SIG-M5 (cell line): ENCODE results near the gene OVOL1.
"Not testable (repeated sequence)": the region's sequence is repeated elsewhere in the genome, so short reads cannot be mapped to it uniquely, and the experiment has no call there.

Source experiments
- DNase-seq: peaks from one replicate; lab custom pipeline; 2025; lab: John Stamatoyannopoulos, UW

Gene OVOL1

DNA sequence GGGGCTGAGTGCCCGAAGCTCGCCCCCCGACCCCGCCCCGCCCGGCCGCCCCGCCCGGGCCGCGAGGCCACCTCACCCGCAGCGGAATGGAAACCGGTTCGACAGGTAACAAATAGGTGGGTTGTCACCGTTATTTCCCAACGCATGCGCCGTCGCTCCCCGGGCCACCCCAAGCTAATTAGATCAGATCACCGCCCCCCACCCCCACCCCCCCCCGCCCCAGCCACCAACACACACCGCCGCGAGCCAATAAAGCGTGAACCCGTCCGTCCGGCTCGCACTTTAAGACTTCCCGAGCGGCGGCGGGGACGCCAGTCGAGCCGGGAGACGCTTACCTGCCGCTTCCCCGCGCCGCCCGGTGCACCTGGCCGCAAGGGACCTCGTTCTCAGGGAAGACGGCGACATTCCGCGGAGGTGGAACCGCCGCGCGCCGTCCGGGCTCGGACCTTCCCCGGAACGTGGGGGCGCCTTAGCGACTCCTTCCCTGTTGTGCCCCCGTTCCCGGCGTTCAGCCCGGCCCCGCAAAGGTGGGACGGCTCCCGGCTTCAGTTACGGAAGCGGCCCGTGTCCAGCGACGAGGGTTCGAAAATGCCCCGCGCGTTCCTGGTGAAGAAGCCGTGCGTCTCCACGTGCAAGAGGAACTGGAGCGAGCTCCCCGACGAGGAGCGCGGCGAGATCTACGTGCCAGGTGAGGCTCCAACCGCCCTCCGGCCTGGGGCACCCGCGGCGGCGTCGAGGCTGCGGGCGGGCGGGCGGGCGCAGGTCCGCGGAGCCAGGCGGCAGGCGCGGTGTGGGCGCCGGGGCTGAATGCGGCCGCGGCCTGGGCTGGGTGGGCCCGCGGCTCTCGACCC is at the start of gene OVOL1:
TSS of gene OVOL1 (plus strand) at position 278 of the 851 bp plus-strand sequence. CDS start at position 589, 311 bp downstream.
- DNase-seq = no peak

DNA sequence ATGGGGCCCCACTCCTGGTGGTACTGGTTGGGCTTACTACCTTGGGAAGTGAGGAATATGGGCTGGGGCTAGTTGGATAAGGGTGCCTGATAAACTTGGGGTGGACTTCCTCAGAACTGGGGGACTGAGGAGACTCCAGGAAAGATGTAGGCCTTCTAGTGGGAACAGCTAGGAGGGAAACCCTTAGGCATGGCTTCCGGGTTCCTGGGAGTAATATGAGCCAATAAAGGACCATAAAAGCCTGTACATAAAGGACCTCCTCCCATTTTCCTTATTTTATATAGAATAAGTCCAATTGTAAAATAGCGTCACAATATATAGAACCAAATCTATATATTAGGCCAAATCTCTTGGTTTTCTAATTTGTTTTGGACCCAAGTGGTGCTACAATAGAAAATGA is 47.8 kb upstream of the OVOL1 start:
- no peak for DNase-seq

DNA sequence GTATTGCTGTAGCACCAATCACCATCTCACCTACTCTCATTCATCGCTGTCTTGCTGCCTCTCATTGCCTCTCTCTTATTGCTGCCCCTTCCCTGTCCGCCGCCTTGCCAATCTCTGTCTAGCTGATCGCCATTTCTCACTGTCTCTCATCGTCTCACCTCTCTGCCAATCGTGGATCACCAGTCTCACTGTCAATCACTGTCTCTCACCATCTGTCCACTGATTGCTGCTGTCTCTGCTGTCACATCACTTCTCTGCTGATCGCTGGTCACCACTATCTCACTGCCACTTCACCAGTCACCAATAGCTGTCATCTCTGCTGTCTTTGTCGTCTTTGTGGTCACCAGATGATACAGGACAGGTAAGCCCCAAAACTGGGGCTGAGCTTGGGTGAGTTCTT is 45.7 kb upstream of the OVOL1 start:
- DNase-seq = no peak

DNA sequence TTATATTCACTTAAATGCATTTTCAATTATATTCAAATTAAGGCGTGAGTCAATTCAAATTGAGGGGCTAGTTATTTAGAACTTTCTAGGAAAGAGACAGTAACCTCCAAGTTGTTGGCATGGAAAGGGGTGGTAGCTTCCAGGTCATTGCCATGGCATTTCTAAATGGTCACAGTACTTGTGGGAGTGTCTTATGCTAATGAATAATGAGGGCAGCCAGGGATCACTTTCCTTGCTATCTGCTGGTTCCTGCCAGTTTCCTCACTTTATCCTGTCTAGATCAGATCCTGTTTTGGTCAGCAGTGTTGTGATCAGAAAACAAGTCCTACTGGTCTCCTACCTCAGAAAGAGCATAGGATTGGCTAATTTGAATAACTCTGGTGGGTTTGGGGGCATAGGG is 44.5 kb upstream of the OVOL1 start:
- DNase-seq = no peak

DNA sequence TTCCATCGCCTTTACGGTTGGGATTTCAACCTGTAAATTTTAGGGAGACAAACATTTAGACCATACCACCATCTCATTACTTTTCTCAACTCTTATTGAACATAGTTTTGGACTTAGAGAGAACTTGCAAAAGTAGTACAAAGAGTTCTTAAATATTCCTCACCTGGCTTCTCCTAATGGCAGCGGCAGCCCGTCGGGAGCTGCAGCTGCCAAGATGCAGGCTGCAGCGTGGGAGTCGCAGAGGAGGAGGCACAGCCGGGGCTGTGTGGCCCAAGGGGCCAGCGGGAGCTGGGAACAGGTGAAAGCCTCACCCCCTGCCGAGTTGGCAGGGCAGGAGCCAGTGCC is 43.2 kb upstream of the OVOL1 start:
- DNase-seq = no peak

DNA sequence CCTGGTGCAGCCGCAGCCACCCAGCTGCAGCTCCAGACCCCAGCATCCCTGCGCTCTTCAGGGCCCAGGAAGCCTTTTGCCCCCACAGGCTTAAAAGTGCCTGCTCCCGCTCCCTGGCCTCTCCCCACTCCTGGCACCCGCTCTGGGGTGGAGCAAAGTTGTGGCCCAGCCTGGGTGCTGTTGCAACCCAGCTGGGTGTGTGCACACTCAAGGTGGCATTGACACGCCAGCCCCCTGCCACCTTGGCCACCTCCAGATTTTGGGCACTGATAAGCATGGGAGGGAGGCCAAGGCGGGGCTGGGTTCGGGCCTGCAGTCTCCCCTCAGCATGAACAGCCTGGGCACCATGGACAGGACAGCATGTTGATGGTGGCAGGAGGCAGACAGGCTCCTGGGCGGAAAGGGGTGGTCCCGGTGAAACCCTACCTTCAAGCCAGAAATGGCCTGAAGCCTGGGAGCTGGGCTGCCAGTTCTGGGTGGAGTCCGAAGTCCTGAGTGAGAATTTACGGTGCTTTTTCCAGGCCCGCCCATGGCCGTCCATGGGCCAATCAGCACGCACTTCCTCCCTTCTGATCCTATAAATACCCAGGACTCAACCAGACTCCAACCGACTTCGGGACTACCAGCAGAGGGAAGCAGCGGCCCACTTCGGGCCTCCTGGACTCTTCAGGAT is 42.7 kb upstream of the OVOL1 start:
- no peak for DNase-seq

DNA sequence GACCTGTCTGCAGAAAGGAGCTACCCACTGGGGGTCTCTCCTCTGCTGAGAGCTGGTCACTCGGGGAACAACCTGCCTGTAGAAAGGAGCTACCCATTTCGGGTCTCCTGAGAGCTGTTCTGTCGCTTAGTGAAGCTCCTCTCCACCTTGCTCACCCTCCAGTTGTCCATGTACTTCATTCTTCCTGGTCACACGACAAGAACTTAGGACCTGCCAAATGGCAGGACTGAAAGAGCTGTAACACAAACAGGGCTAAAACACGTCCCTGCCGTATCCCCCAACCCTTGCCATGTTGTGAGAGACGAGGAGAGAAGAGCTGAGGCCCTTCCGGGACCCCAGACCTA is 42.2 kb upstream of the OVOL1 start:
- DNase-seq = no peak

DNA sequence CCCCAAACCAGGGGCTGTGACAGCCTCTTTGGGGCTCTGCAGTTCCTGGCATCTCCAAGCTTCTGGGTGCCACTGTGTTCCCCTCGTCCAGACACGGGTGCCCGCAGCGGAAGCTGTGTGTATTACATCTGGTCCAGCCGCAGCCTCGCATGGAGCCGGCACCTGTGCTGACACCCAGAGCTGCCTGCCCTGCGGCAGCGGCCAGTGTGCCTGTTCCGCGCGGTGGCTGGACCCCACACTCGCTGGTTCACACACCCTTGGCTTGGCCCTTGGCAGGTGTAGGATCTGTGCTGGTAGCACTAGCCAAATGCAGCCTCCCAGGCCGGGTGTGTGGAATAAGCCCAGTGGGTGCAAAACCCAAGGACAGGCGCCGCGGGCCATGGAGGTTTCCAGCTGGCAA is 41.8 kb upstream of the OVOL1 start:
- DNase-seq = no peak

DNA sequence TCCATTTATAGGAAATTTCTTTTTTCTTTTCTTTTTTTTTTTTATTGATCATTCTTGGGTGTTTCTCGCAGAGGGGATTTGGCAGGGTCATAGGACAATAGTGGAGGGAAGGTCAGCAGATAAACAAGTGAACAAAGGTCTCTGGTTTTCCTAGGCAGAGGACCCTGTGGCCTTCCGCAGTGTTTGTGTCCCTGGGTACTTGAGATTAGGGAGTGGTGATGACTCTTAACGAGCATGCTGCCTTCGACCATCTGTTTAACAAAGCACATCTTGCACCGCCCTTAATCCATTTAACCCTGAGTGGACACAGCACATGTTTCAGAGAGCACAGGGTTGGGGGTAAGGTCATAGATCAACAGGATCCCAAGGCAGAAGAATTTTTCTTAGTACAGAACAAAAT is 24.7 kb upstream of the OVOL1 start:
- DNase-seq = not testable (repeated sequence)

DNA sequence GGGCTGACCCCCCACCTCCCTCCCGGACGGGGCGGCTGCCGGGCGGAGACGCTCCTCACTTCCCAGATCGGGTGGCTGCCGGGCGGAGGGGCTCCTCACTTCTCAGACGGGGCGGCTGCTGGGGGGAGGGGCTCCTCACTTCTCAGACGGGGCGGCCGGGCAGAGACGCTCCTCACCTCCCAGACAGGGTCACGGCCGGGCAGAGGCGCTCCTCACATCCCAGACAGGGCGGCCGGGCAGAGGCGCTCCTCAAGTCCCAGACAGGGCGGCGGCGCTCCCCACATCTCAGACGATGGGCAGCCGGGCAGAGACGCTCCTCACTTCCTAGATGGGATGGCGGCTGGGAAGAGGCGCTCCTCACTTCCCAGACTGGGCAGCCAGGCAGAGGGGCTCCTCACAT is 24.0 kb upstream of the OVOL1 start:
- not testable (repeated sequence) for DNase-seq

DNA sequence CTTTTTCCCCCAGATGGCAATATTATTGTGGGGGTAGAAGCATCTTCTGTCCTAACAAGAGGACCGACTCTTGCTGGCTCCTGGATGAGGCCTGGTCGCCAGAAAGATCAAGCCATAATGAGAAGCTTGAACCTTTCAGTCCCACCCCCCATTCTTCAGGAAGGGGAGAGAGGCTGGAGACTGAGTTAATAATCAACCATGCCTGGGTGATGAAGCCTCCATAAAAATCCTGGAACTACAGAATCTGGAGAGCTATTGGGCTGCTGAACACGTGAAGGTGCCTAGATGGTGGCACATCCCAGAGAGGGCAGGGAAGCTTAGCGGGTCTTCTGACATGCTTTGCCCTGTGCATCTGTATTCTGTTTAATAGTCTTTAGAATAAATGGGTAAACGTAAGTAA is 22.4 kb upstream of the OVOL1 start:
- DNase-seq = no peak

DNA sequence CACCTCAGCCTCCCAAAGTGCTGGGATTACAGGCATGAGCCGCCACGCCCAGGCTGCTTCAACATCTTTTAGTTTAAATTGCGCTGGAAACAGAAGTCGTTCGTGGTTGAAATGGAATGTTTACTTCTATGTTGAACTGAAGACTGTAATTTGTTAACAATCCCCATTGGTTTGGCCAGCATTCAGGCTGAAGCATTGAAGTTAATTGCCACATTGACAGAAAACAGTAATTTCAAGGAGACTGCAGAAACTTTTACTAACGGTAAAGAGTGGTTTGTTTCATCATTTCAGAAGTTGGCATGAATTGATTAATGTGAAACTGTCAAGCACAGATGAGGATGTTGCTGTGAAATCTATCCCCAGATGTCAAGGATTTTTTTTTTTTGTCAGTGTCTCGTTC is 20.3 kb upstream of the OVOL1 start:
- peak; percentile 41 for DNase-seq

DNA sequence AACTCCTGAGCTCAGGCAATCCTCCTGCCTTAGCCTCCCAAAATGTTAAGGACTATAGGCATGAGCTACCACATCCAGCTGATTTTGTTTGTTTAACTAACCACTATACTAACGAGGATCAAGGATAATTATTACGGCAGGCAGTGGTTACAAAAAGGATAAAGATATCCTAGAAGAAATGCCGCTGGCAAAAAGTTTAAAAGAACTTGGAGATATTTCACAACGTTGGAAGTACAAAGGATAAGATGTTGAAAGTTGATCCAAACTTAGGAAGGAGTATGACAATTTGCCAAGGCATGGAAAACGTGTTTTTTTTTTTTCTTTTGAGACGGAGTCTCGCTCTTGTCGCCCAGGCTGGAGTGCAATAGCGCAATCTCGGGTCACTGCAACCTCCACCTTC is 19.5 kb upstream of the OVOL1 start:
- DNase-seq = no peak

DNA sequence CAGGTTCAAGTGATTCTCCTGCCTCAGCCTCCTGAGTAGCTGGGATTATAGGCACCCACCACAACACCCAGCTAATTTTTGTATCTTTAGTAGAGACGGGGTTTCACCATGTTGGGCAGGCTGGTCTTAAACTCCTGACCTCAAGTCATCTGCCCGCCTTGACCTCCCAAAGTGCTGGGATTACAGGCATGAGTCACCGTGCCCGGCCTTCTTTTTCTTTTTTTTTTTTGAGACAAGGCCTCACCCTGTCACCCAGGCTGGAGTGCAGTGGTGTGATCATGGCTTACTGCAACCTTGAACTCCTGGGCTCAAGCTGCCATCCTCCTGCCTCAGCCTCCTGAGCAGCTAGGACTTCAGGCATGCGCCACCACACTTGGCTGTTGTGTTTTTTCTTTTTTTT is 19.1 kb upstream of the OVOL1 start:
- not testable (repeated sequence) for DNase-seq

DNA sequence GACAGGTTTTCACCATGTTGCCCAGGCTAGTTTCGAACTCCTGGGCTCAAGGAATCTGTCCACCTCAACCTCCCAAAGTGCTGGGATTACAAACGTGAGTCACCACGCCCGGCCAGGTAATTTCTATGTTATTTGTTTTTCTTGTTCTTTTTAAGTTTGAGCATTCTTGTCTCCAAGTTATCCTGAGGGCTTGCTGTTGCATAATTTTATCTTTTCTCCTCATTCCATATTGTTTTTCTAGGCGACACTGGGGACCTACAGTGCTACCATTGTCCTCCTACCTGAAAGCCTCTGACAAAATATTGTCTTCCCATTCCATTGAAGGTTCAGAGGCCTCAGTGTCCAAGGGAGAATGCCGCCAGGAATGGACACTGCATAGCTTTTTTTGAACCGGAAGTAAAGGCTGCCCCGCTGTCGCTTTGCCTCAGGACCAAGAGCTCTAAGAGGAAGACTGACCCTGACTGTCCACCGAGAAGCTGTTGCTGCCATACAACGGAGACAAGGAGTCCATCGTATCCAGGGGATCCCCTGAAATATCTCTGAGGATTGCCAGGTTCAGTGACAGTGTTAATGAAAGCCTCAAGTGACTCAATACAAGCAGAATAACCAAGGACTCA is 15.8 kb upstream of the OVOL1 start:
- DNase-seq = no peak

DNA sequence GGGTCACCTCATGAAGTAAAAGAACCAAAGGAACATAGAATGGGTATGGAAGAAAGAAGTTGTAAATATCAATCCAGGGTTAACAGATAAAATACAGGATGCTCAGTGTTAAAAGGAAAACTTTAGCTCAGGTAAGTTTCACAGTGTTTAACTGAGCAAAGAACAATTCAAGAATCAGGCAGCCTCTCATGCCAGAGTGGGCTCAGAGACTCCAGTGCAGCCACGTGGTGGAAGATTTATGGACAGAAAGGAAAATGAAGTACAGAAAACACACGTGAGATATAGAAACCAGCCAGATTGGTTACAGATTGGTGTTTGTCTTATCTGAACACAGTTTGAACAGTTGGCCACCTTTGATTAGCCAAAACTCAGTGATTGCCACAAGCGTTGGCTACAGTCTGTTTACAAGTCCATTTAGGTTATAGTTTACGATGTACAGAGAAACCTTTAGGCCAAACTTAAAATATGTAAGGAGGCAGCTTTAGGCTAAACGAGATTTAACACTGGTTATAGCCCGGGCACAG is 15.2 kb upstream of the OVOL1 start:
- DNase-seq = no peak

DNA sequence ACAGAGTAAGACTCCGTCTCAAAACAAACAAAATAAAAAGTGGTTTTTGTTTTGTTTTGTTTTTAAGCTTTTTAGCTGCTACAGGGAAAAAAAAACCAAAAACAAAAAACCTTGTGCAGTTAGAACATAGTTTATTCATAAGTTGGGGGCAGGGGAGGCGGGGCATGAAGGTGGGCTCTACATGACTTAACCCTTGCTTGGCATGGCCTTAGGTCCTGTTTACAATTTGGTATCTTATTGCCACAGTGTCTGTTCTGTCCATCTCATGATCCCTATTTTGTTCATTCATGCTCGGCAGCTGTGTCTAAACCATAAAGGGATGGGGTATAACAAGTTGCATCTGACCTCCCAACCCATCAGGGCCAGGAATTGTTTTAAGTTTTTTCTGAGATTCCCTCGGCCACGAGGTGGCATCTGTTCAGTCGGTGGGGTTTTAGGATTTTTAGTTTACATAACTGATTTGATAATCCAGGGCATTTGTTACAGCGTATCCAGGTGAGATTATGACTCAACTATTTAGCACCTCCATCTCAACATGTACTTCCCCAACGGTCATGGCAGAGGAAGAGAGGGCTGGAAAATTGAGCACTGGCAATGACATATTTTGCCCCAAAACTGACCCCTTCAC is 13.0 kb upstream of the OVOL1 start:
- no peak for DNase-seq

DNA sequence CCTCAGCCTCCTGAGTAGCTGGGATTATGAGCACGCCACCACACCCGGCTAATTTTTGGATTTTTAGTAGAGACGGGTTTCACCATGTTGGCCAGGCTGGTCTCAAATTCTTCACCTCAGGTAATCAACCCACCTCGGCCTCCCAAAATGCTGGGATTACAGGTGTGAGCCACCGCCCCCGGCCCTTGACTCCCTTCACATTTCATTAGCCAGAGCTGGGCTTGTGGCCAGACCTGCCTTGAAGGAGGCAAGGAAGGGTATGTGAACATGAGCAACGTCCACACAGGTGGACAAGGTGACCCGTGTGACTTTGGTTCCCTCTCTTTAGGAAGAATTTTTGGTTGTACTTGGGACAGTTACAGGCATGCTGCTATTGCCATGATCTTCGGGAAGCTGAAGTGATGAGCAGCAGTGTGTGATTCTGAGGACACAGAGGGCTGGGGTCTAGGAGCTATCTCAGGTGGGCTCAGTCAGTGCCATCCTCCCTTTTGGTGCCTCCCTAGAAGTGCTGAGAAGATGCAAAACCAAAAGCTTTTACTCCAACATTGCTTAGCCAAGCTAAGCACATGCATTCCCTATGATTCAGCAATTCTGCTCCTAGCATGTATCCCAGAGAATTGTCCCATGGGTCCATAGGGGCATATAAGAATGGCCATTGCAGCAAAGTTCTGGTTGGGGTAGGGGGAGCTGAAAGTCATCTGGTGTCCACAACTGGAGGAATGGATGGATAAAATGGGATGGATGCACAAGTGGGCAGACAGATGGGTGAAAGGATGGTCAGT is 12.1 kb upstream of the OVOL1 start:
- no peak for DNase-seq

DNA sequence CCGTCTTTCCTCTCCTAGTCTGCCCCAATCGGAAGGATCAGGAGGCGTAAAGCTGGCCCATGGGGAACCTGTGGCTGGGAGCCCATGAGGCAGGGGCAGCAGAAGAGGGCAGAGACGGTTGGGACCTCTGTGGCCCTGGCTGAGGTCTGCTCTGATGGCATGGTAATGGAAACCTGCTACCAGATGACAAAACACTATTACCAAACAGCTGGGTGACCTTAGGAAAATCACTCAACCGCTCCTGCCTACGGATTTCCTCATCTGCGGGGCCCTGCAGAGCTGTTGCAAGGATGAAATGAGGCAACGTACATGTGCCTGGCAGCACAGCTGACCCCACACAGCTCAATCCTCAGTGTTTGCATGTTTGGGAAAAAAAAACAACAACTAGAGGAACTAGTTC is 10.7 kb upstream of the OVOL1 start:
- peak; percentile 77 for DNase-seq

DNA sequence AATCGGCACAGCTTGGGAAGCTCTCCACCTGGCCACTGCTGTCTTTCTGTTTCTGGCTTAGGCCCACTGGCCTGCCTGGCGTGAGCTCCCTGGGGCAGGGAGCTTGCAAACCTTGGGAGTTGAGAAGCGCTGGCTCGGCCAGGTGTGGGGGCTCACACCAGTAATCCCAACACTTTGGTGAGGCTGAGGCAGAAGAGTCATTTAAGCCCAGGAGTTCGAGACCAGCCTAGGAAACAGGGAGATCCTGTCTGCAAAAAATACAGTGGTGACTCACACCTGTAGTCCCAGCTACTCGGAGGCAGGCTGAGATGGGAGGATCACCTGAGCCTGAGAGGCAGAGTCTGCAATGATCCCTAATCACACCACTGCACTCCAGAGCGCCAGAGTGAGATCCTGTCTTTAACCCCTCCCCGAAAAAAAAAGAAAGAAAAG is 10.1 kb upstream of the OVOL1 start:
- no peak for DNase-seq

DNA sequence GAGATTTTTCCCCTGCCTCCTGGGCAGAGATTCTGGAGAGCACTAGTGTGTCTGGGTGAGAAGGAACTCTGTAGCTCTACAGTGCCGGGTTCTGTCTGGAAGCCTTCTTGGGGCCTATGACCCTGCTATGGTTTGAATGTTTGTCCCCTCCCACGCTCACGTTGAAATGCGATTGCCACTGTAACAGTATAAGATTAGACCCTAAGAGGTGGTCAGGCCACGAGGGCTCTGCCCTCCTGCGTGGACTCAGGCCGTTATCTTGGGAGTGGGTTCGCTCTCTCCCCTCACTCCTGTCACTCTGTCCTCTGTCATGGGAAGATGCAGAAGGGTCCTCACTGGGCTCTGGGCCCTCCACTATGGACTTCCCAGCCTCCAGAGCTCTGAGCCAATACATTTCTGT is 9.6 kb upstream of the OVOL1 start:
- no peak for DNase-seq

DNA sequence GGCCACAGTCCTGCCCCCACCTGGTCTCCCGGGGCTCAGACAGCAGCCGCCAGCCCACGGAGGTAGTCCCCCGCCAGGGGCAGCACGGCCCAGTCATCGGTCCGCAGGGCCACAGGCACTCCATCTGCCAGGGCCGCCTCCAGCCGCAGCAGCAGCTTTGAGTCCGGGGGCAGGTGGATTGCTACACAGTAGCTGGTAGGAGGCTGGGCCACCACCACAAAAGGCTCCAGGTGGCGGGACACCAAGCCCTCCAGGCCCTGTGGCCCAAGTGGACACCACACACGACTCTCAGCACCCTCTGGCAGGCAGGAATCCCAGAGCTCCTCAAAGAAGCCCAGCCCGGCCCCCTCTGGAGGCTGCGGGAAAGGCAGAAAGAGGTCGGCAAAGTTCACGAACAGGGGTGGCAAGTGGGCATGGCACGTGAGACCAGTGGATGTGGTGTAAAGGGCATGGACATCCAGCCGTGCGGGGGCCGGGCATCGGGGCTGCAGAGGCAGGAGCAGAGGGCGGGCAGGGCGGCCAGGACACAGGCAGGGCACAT is 9.0 kb upstream of the OVOL1 start:
- no peak for DNase-seq
